H1 (cell line): Measurements from ENCODE around the gene NCOA5. TPM values are rescaled to one million over a fixed set of nuclear protein-coding genes. Genes with fewer than 3 reads are reported as not detected.

Experiments
- KDM4A ChIP-seq: IDR thresholded peaks from one replicate; pipeline ENCODE4 v1.7.1; 2012; ENCODE audit warnings: low read depth, mild to moderate bottlenecking, moderate library complexity, low read length, inconsistent platforms; ENCODE audit not compliant: severe bottlenecking
- polyA plus RNA-seq, 7 experiments: library from polyadenylated mRNA; depleted of rRNA in 3 of 7; stranded (reverse) in 5 of 7; unstranded in 2 of 7; fragments of >200 nt in 5 of 7; fragments of 200-250 nt in 2 of 7; gene quantifications; 1 replicate in 5 of 7; 2 replicates in 1 of 7; 4 replicates in 1 of 7; pipeline versions ENCODE4 v1.2.1 to v1.2.3, GENCODE V29; 2011 to 2013; ENCODE audit warnings: missing spikeins in 2 of 7, mixed read lengths in 2 of 7
- total RNA-seq: library from RNA; stranded (reverse); fragmentation: NEBNext Ultra II Directional; extraction: Animal tissue kit (Norgen Biotek cat#: 25700); gene quantifications from 2 replicates; pipeline ENCODE4 v1.2.1, GENCODE V29; 2021

Gene NCOA5
- total and polyA plus RNA-seq, 2 of the 8 experiments (the other 6 are each of a cell fraction or from before 2014, with no cell fraction given) = 20.4 to 29.0 TPM

- TF ChIP-seq KDM4A = no peak
Observed at GRCh38 chr20:46108976-46109375, 19.2 kb upstream of the NCOA5 start (continued).
